DOHH2 (cell line): Measurements from ENCODE around the gene TRIM47.

ENCODE experiments used
- H3F3A ChIP-seq: fragments of 200-600 bp; sonication (generic), shearing (Covaris generic); 2 replicates; pipeline ENCODE4 v1.6.0; 2016; ENCODE audit warnings: antibody characterized with exemption, mild to moderate bottlenecking; ENCODE audit not compliant: control insufficient read depth, insufficient read depth
- H3K27ac ChIP-seq: fragments of 200-600 bp; sonication (generic); 2 replicates; pipeline ENCODE4 v1.5.1; 2014; ENCODE audit warnings: low read depth, mild to moderate bottlenecking, low read length, moderate library complexity
- H3K27me3 ChIP-seq: fragments of 200-600 bp; sonication (generic); 2 replicates; pipeline ENCODE4 v1.6.1; 2014; ENCODE audit warnings: mild to moderate bottlenecking, low read length, mixed read lengths; ENCODE audit not compliant: control insufficient read depth
- H3K36me3 ChIP-seq: fragments of 200-600 bp; sonication (generic); 2 replicates; pipeline ENCODE4 v1.6.1; 2014; ENCODE audit warnings: mild to moderate bottlenecking, low read length, moderate library complexity, mixed read lengths; ENCODE audit not compliant: control insufficient read depth
- H3K4me1 ChIP-seq: fragments of 200-600 bp; sonication (generic); 2 replicates; pipeline ENCODE4 v1.6.1; 2014; ENCODE audit warnings: mild to moderate bottlenecking, low read length, mixed read lengths; ENCODE audit not compliant: control insufficient read depth
- H3K4me2 ChIP-seq: fragments of 200-600 bp; sonication (generic); 2 replicates; pipeline ENCODE4 v1.6.0; 2014; ENCODE audit warnings: mild to moderate bottlenecking, low read length, moderate library complexity
- H3K4me3 ChIP-seq: fragments of 200-600 bp; sonication (generic); 2 replicates; pipeline ENCODE4 v1.5.1; 2014; ENCODE audit warnings: mild to moderate bottlenecking, low read length, mixed read lengths
- H3K79me2 ChIP-seq: fragments of 200-600 bp; sonication (generic); 2 replicates; pipeline ENCODE4 v1.6.1; 2014; ENCODE audit warnings: mild to moderate bottlenecking, low read length, mixed read lengths; ENCODE audit not compliant: control insufficient read depth
- H3K9me2 ChIP-seq: fragments of 200-600 bp; sonication (generic); replicated peaks from 2 replicates; pipeline ENCODE4 v1.6.1; 2014; ENCODE audit warnings: mild to moderate bottlenecking, low read length, mixed read lengths; ENCODE audit not compliant: control insufficient read depth
- H3K9me3 ChIP-seq: fragments of 200-600 bp; sonication (generic); 2 replicates; pipeline ENCODE4 v1.6.1; 2014; ENCODE audit warnings: antibody characterized with exemption, low read length, mixed read lengths; ENCODE audit not compliant: control insufficient read depth, insufficient read depth
- H4K20me1 ChIP-seq: fragments of 200-600 bp; sonication (generic); 2 replicates; pipeline ENCODE4 v1.6.0; 2014; ENCODE audit warnings: low read depth, mild to moderate bottlenecking, antibody characterized with exemption, low read length, moderate library complexity; ENCODE audit not compliant: control insufficient read depth, insufficient read depth
- CTCF ChIP-seq: fragments of 200-600 bp; sonication (generic); IDR thresholded peaks from one replicate; pipeline ENCODE4 v1.5.1; 2014; ENCODE audit warnings: antibody characterized with exemption, mild to moderate bottlenecking, low read depth, low read length; ENCODE audit not compliant: poor library complexity, severe bottlenecking
- EZH2phosphoT487 ChIP-seq: fragments of 200-600 bp; sonication (generic); IDR thresholded peaks from 2 replicates; pipeline ENCODE4 v1.6.1; 2017; ENCODE audit warnings: borderline replicate concordance, mild to moderate bottlenecking, antibody characterized with exemption, low read length, moderate library complexity, mixed read lengths

TRIM47 gene

GRCh38 chr17:75894049-75894733, 15.8 kb upstream of the TRIM47 start:
- H3K36me3 ChIP-seq: peaks cover 65% of the 10 kb centered on the region
- no peaks in the 10 kb centered on the region for H3K9me2 ChIP-seq
- H3K4me3 ChIP-seq: no peak overlapping the region
- H3K27ac ChIP-seq: no peak overlapping the region
- H3K9me3 ChIP-seq: no peaks in the 10 kb centered on the region
- peaks cover 18% of the 10 kb centered on the region for H3K4me1 ChIP-seq
- no peaks in the 10 kb centered on the region for H4K20me1 ChIP-seq
- H3K79me2 ChIP-seq: peaks cover 38% of the 10 kb centered on the region
- H3K4me2 ChIP-seq: no peak overlapping the region
- H3F3A ChIP-seq: peaks cover 14% of the 10 kb centered on the region
- H3K27me3 ChIP-seq: no peaks in the 10 kb centered on the region
- TF ChIP-seq EZH2phosphoT487 (no peak), CTCF (no peak)

- no peak for TF ChIP-seq CTCF
- TF ChIP-seq EZH2phosphoT487: no peak
- no peak overlapping the region for H3K27ac ChIP-seq
- no peaks in the 10 kb centered on the region for H4K20me1 ChIP-seq
- H3K4me2 ChIP-seq: no peak overlapping the region
- peaks cover 58% of the 10 kb centered on the region for H3K36me3 ChIP-seq
- no peaks in the 10 kb centered on the region for H3K9me3 ChIP-seq
- H3K9me2 ChIP-seq: no peaks in the 10 kb centered on the region
- H3K4me1 ChIP-seq: peaks cover 18% of the 10 kb centered on the region
- no peak overlapping the region for H3K4me3 ChIP-seq
- H3K79me2 ChIP-seq: peaks cover 38% of the 10 kb centered on the region
- no peaks in the 10 kb centered on the region for H3K27me3 ChIP-seq
- peaks cover 14% of the 10 kb centered on the region for H3F3A ChIP-seq
These were observed 15.1 kb upstream of the TRIM47 start for GRCh38 chr17:75893305-75894048.

GRCh38 chr17:75892556-75893224, 14.3 kb upstream of the TRIM47 start:
- Histone ChIP-seq H3K27ac (no peak overlapping the region), H3K27me3 (no peaks in the 10 kb centered on the region), H3K4me3 (no peak overlapping the region), H3K9me3 (no peaks in the 10 kb centered on the region), H4K20me1 (no peaks in the 10 kb centered on the region), H3K79me2 (peaks cover 38% of the 10 kb centered on the region), H3K4me2 (no peak overlapping the region), H3F3A (peaks cover 10% of the 10 kb centered on the region), H3K9me2 (no peaks in the 10 kb centered on the region), H3K36me3 (peaks cover 51% of the 10 kb centered on the region), H3K4me1 (peaks cover 18% of the 10 kb centered on the region)
- TF ChIP-seq EZH2phosphoT487 (no peak), CTCF (no peak)
